ENCODE data around the gene EXOC6B. TPM values are rescaled to one million over a fixed set of nuclear protein-coding genes. Genes with fewer than 3 reads are reported as not detected.

EXOC6B gene
- total RNA-seq, 8 experiments from 2014 or later, result 16.7 to 37.4 (median 25.3) TPM

- Histone ChIP-seq H3K4me3 (peak overlapping the region; percentile 6 to 25 (median 15)), H3K4me1 (replicated peaks in 1 of 2) (peaks cover 25 to 42% of the 10 kb centered on the region in 2 donors), H3K27ac (no peak overlapping the region)
- 0 to 83% (median 26%) methylated on average over 3 to 13 of the region's 65 CpGs; no CpG with 5 or more reads in 6 of the 10 experiments for WGBS, 10 experiments
- ATAC-seq (replicated peaks in 6 of 8), result peak in 5 of 8 experiments; percentile 63 to 80 (median 78)
- in situ Hi-C loops (cut with MboI; ENCODE audit: low pct_unique_long_range_greater_than_20kb in 2 of 9, low sequenced_read_pairs in 9 of 9, unreplicated experiment in 9 of 9), result loop anchor here in 4 of 9 experiments (10.0 to 25.0 kb wide), 4 partner anchors 206 to 606 kb away; no protein-coding TSS in a partner anchor
Measured at GRCh38 chr2:72143441-72144273, 682.2 kb downstream of the EXOC6B start.

- 10 to 67% (median 54%) methylated on average over 1 to 14 of the region's 50 CpGs; no CpG with 5 or more reads in 3 of the 10 experiments for WGBS, 10 experiments
- in situ Hi-C loops (cut with MboI; ENCODE audit: low pct_unique_long_range_greater_than_20kb in 2 of 9, low sequenced_read_pairs in 9 of 9, unreplicated experiment in 9 of 9), result loop anchor here in 4 of 9 experiments (10.0 to 25.0 kb wide), 4 partner anchors 206 to 606 kb away; no protein-coding TSS in a partner anchor
Measured at GRCh38 chr2:72142570-72143440, 683.0 kb downstream of the EXOC6B start.

GRCh38 chr2:72141881-72142451 is 683.9 kb downstream of the EXOC6B start:
- WGBS, 10 experiments, result 60 to 90% (median 60%) methylated on average over 1 to 3 of the region's 13 CpGs; no CpG with 5 or more reads in 7 of the 10 experiments
- no peak overlapping the region for H3K27ac ChIP-seq
- in situ Hi-C loops (cut with MboI; ENCODE audit: low pct_unique_long_range_greater_than_20kb in 2 of 9, low sequenced_read_pairs in 9 of 9, unreplicated experiment in 9 of 9), result loop anchor here in 4 of 9 experiments (10.0 to 25.0 kb wide), 4 partner anchors 205 to 605 kb away; no protein-coding TSS in a partner anchor
- peaks cover 22 to 36% of the 10 kb centered on the region in 2 donors for H3K4me1 ChIP-seq (replicated peaks in 1 of 2)
- H3K4me3 ChIP-seq, result no peak overlapping the region
- ATAC-seq (replicated peaks in 6 of 8), result no peak

More at GRCh38 chr2:72142570-72143440, 683.0 kb downstream of the EXOC6B start:
- peak overlapping the region; percentile 6 to 25 (median 15) for H3K4me3 ChIP-seq
- no peak overlapping the region for H3K27ac ChIP-seq
- ATAC-seq (replicated peaks in 6 of 8), result peak; percentile 1 to 88 (median 84)
- peaks cover 25 to 37% of the 10 kb centered on the region in 2 donors for H3K4me1 ChIP-seq (replicated peaks in 1 of 2)

- Histone ChIP-seq H3K4me1 (replicated peaks in 1 of 2) (peaks cover 25 to 42% of the 10 kb centered on the region in 2 donors), H3K4me3 (no peak overlapping the region), H3K27ac (no peak overlapping the region)
- in situ Hi-C loops (cut with MboI; ENCODE audit: low pct_unique_long_range_greater_than_20kb in 2 of 9, low sequenced_read_pairs in 9 of 9, unreplicated experiment in 9 of 9), result loop anchor here in 4 of 9 experiments (10.0 to 25.0 kb wide), 4 partner anchors 204 to 604 kb away; no protein-coding TSS in a partner anchor
- WGBS, 10 experiments, result 96 to 100% methylated on average over 1 to 4 of the region's 5 CpGs; no CpG with 5 or more reads in 8 of the 10 experiments
- ATAC-seq (replicated peaks in 6 of 8), result no peak
Measured at GRCh38 chr2:72141032-72141645, 684.7 kb downstream of the EXOC6B start.

- H3K27ac ChIP-seq, result no peak overlapping the region
- whole genome bisulfite sequencing, 10 experiments, result 60 to 100% (median 89%) methylated on average over 1 to 4 of the region's 4 CpGs; no CpG with 5 or more reads in 6 of the 10 experiments
- in situ Hi-C loops (cut with MboI; ENCODE audit: low pct_unique_long_range_greater_than_20kb in 2 of 9, low sequenced_read_pairs in 9 of 9, unreplicated experiment in 9 of 9), result loop anchor here in 4 of 9 experiments (10.0 to 25.0 kb wide), 4 partner anchors 203 to 603 kb away; no protein-coding TSS in a partner anchor
- no peak for ATAC-seq (replicated peaks in 6 of 8)
- H3K4me3 ChIP-seq, result no peak overlapping the region
- peaks cover 26 to 44% of the 10 kb centered on the region in 2 donors for H3K4me1 ChIP-seq (replicated peaks in 1 of 2)
Measured at GRCh38 chr2:72140621-72140960, 685.2 kb downstream of the EXOC6B start.

- in situ Hi-C loops (cut with MboI; ENCODE audit: low pct_unique_long_range_greater_than_20kb in 2 of 9, low sequenced_read_pairs in 9 of 9, unreplicated experiment in 9 of 9), result loop anchor here in 5 of 9 experiments (10.0 to 25.0 kb wide), 4 partner anchors 203 to 603 kb away; no protein-coding TSS in a partner anchor
- ATAC-seq (replicated peaks in 6 of 8), result no peak
- Histone ChIP-seq H3K4me1 (replicated peaks in 1 of 2) (peaks cover 22 to 39% of the 10 kb centered on the region in 2 donors), H3K27ac (no peak overlapping the region), H3K4me3 (no peak overlapping the region)
- 20 to 100% methylated on average over 1 of the region's 14 CpGs; no CpG with 5 or more reads in 8 of the 10 experiments for WGBS, 10 experiments
Measured at GRCh38 chr2:72139874-72140620, 685.8 kb downstream of the EXOC6B start.

GRCh38 chr2:72139471-72139873 is 686.4 kb downstream of the EXOC6B start:
- Histone ChIP-seq H3K4me1 (replicated peaks in 1 of 2) (peaks cover 18 to 33% of the 10 kb centered on the region in 2 donors), H3K27ac (no peak overlapping the region), H3K4me3 (no peak overlapping the region)
- no peak for ATAC-seq (replicated peaks in 6 of 8)
- 100% methylated on average over 1 to 2 of the region's 8 CpGs; no CpG with 5 or more reads in 8 of the 10 experiments for WGBS, 10 experiments
- in situ Hi-C loops (cut with MboI; ENCODE audit: low pct_unique_long_range_greater_than_20kb in 2 of 9, low sequenced_read_pairs in 9 of 9, unreplicated experiment in 9 of 9), result loop anchor here in 4 of 9 experiments (10.0 to 25.0 kb wide), 4 partner anchors 202 to 602 kb away; no protein-coding TSS in a partner anchor

- ATAC-seq (replicated peaks in 6 of 8), result peak in 1 of 8 experiments; percentile 1
- no peak overlapping the region for H3K4me3 ChIP-seq
- in situ Hi-C loops (cut with MboI; ENCODE audit: low pct_unique_long_range_greater_than_20kb in 2 of 9, low sequenced_read_pairs in 9 of 9, unreplicated experiment in 9 of 9), result loop anchor here in 4 of 9 experiments (10.0 to 25.0 kb wide), 4 partner anchors 202 to 602 kb away; no protein-coding TSS in a partner anchor
Measured at GRCh38 chr2:72138921-72139381, 686.9 kb downstream of the EXOC6B start.

GRCh38 chr2:72138011-72138881 is 687.6 kb downstream of the EXOC6B start:
- peak in 2 of 8 experiments; percentile 0 to 12 for ATAC-seq (replicated peaks in 6 of 8)
- 73 to 100% (median 77%) methylated on average over 1 to 3 of the region's 24 CpGs; no CpG with 5 or more reads in 6 of the 10 experiments for WGBS, 10 experiments
- peaks cover 7 to 23% of the 10 kb centered on the region in 2 donors for H3K4me1 ChIP-seq (replicated peaks in 1 of 2)
- H3K4me3 ChIP-seq, result no peak overlapping the region
- in situ Hi-C loops (cut with MboI; ENCODE audit: low pct_unique_long_range_greater_than_20kb in 2 of 9, low sequenced_read_pairs in 9 of 9, unreplicated experiment in 9 of 9), result loop anchor here in 4 of 9 experiments (10.0 to 25.0 kb wide), 4 partner anchors 201 to 601 kb away; no protein-coding TSS in a partner anchor
- H3K27ac ChIP-seq, result no peak overlapping the region

More at GRCh38 chr2:72138921-72139381, 686.9 kb downstream of the EXOC6B start:
- H3K4me1 ChIP-seq (replicated peaks in 1 of 2), result peaks cover 12 to 28% of the 10 kb centered on the region in 2 donors
- 30 to 87% (median 60%) methylated on average over 1 to 3 of the region's 14 CpGs; no CpG with 5 or more reads in 5 of the 10 experiments for WGBS, 10 experiments
- no peak overlapping the region for H3K27ac ChIP-seq

- no peak overlapping the region for H3K27ac ChIP-seq
- no peak overlapping the region for H3K4me3 ChIP-seq
- in situ Hi-C loops (cut with MboI; ENCODE audit: low pct_unique_long_range_greater_than_20kb in 2 of 9, low sequenced_read_pairs in 9 of 9, unreplicated experiment in 9 of 9), result loop anchor here in 4 of 9 experiments (10.0 to 25.0 kb wide), 4 partner anchors 200 to 600 kb away; no protein-coding TSS in a partner anchor
- WGBS, 10 experiments, result 6% methylated on average over 2 of the region's 10 CpGs; no CpG with 5 or more reads in 9 of the 10 experiments
- ATAC-seq (replicated peaks in 6 of 8), result peak; percentile 20 to 87 (median 76)
- H3K4me1 ChIP-seq (replicated peaks in 1 of 2), result peaks cover 7 to 18% of the 10 kb centered on the region in 2 donors
Measured at GRCh38 chr2:72137498-72138010, 688.3 kb downstream of the EXOC6B start.
